Smooth muscle cell (in vitro differentiated cells): ENCODE measurements around the gene MARCHF10. TPM values are rescaled to one million over a fixed set of nuclear protein-coding genes. Genes with fewer than 3 reads are reported as not detected.
A peak's percentile ranks its signal among the peaks of the same experiment; 100 is the strongest.

Experiments used
- DNase-seq: peaks from one replicate; lab custom pipeline; 2025; ENCODE audit not compliant: unreplicated experiment; lab: John Stamatoyannopoulos, UW
- H2AFZ ChIP-seq: fragments of 200-600 bp; sonication (generic); 2 replicates; pipeline ENCODE4 v1.6.0; 2016; ENCODE audit warnings: antibody characterized with exemption, low read depth, mild to moderate bottlenecking
- H3F3A ChIP-seq: fragments of 200-600 bp; sonication (generic); 2 replicates; pipeline ENCODE4 v1.6.0; 2017; ENCODE audit warnings: antibody characterized with exemption, low read depth
- H3K27ac ChIP-seq: fragments of 200-600 bp; sonication (generic); 2 replicates; pipeline ENCODE4 v1.5.1; 2016; ENCODE audit warnings: low read depth, mild to moderate bottlenecking
- H3K27me3 ChIP-seq: fragments of 200-600 bp; sonication (generic); 2 replicates; pipeline ENCODE4 v1.6.1; 2016; ENCODE audit warnings: low read depth, mild to moderate bottlenecking
- H3K36me3 ChIP-seq: fragments of 200-600 bp; sonication (generic); 2 replicates; pipeline ENCODE4 v1.5.1; 2016; ENCODE audit warnings: low read depth
- H3K4me1 ChIP-seq: fragments of 200-600 bp; sonication (generic); 2 replicates; pipeline ENCODE4 v1.5.1; 2016; ENCODE audit warnings: low read depth
- H3K4me2 ChIP-seq: fragments of 200-600 bp; sonication (generic); 2 replicates; pipeline ENCODE4 v1.6.0; 2016; ENCODE audit warnings: mild to moderate bottlenecking
- H3K4me3 ChIP-seq: fragments of 200-600 bp; sonication (generic); 2 replicates; pipeline ENCODE4 v1.5.1; 2016; ENCODE audit warnings: mild to moderate bottlenecking
- H3K79me2 ChIP-seq: fragments of 200-600 bp; sonication (generic); 2 replicates; pipeline ENCODE4 v1.6.0; 2016; ENCODE audit warnings: low read depth, mild to moderate bottlenecking
- H3K9ac ChIP-seq: fragments of 200-600 bp; sonication (generic); 2 replicates; pipeline ENCODE4 v1.6.0; 2016; ENCODE audit warnings: low read depth
- H3K9me3 ChIP-seq: fragments of 200-600 bp; sonication (generic); replicated peaks from 2 replicates; pipeline ENCODE4 v1.5.1; 2016; ENCODE audit warnings: low read depth
- H4K20me1 ChIP-seq: fragments of 200-600 bp; sonication (generic); 2 replicates; pipeline ENCODE4 v1.6.0; 2016; ENCODE audit warnings: low read depth
- WGBS: methylation state at CpG from one replicate; pipeline ENCODE4 v1.1.7; 2016; ENCODE audit warnings: low lambda C conversion rate; 5-methylcytosine and 5-hydroxymethylcytosine counted together
- polyA plus RNA-seq: library from polyadenylated mRNA; unstranded; fragments of >200 nt; fragmentation: Nextera tagmentation; extraction: Ambion mirVana; gene quantifications from 2 replicates; pipeline ENCODE4 v1.2.1, GENCODE V29; 2016
- total RNA-seq: library from RNA; depleted of rRNA; stranded (reverse); fragments of >200 nt; gene quantifications from 2 replicates; pipeline ENCODE4 v1.2.3, GENCODE V29; 2014
- TF ChIP-seq, protein P1 (sequence below): fragments of 200-600 bp; sonication (generic); IDR thresholded peaks from 2 replicates; pipeline ENCODE4 v1.5.1; 2017; ENCODE audit warnings: borderline replicate concordance, mild to moderate bottlenecking, antibody characterized with exemption; ENCODE audit not compliant: insufficient read depth, poor library complexity, severe bottlenecking

The MARCHF10 gene
- total and polyA plus RNA-seq, 2 experiments from 2014 or later, result not detected

DNA sequence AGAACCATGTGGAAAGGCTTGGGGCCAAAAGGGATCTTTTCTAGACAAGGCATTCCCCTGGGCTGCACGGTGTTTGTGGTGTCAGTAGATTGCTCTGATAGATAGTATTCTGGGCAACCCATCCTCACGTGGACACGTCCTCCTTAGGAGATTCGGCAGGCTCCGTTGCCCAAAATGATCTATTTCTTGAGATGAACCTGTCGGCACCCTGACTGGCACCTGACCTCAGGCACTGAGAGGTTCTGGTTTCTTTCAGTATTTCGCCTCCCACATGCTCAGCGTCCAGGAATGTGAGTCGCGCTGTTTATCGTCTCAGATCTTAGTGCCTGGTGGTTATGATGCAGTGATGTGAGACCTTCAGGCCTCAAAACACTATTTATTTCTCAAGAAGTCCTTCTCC, 89.7 kb downstream of the MARCHF10 start:
- Histone ChIP-seq H3K9me3 (no peaks in the 10 kb centered on the region), H3K27ac (peak overlapping the region; percentile 86), H3K27me3 (no peaks in the 10 kb centered on the region), H3K4me2 (peak overlapping the region; percentile 52), H3K4me1 (peaks cover 3% of the 10 kb centered on the region), H4K20me1 (no peaks in the 10 kb centered on the region), H3K36me3 (no peaks in the 10 kb centered on the region), H2AFZ (no peak overlapping the region), H3K9ac (no peak overlapping the region), H3K4me3 (no peak overlapping the region), H3F3A (no peaks in the 10 kb centered on the region), H3K79me2 (no peaks in the 10 kb centered on the region)
- WGBS, result 30% methylated on average over 11 of the region's 11 CpGs
- TF ChIP-seq, protein P1, sequence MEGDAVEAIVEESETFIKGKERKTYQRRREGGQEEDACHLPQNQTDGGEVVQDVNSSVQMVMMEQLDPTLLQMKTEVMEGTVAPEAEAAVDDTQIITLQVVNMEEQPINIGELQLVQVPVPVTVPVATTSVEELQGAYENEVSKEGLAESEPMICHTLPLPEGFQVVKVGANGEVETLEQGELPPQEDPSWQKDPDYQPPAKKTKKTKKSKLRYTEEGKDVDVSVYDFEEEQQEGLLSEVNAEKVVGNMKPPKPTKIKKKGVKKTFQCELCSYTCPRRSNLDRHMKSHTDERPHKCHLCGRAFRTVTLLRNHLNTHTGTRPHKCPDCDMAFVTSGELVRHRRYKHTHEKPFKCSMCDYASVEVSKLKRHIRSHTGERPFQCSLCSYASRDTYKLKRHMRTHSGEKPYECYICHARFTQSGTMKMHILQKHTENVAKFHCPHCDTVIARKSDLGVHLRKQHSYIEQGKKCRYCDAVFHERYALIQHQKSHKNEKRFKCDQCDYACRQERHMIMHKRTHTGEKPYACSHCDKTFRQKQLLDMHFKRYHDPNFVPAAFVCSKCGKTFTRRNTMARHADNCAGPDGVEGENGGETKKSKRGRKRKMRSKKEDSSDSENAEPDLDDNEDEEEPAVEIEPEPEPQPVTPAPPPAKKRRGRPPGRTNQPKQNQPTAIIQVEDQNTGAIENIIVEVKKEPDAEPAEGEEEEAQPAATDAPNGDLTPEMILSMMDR, result no peak
- DNase-seq, result no peak

DNA sequence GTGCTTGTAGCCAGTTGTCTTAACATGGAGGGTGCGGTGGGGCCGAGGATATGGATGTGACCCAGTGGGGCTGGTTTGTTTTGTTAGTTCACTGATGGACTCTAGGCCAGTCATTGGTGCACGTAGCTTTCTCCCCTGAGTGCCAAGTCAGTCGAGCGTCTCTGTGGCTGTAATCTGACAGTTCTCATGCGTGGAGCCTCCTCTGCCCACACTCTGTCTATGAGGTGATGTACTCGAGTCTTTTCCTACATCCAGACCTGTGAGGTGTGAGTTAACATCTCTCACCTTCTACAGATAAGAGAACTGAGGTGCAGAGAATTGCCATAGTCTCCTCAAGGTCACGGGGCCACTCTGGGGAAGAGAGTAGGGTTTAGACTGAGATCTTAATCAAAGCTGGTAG, 90.2 kb downstream of the MARCHF10 start:
- Histone ChIP-seq H3K4me3 (no peak overlapping the region), H4K20me1 (no peaks in the 10 kb centered on the region), H2AFZ (no peak overlapping the region), H3K79me2 (no peaks in the 10 kb centered on the region), H3K36me3 (no peaks in the 10 kb centered on the region), H3K4me2 (no peak overlapping the region), H3K9me3 (no peaks in the 10 kb centered on the region), H3K27me3 (no peaks in the 10 kb centered on the region), H3K4me1 (peaks cover 3% of the 10 kb centered on the region), H3K27ac (no peak overlapping the region), H3F3A (no peaks in the 10 kb centered on the region), H3K9ac (no peak overlapping the region)
- 84% methylated on average over 8 of the region's 8 CpGs for WGBS
- no peak for DNase-seq
- TF ChIP-seq, protein P1, result no peak

DNA sequence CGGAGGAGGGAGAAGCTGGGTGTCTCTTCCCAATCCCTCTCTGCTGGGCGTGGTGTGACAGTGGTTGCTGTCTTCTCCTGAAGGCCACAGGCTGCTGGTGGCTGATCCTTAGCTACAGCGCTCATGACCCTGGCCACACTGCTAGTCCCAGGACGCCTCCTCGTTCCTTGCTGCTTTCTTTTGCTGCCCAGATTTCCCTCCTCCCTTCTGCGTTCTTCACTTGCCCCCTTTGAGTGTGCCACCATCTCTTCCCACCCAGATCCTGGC, 90.6 kb downstream of the MARCHF10 start:
- H4K20me1 ChIP-seq, result no peaks in the 10 kb centered on the region
- no peak overlapping the region for H3K27ac ChIP-seq
- H3K36me3 ChIP-seq, result no peaks in the 10 kb centered on the region
- no peaks in the 10 kb centered on the region for H3K79me2 ChIP-seq
- H3K4me2 ChIP-seq, result no peak overlapping the region
- no peak overlapping the region for H3K4me3 ChIP-seq
- H3F3A ChIP-seq, result no peaks in the 10 kb centered on the region
- H2AFZ ChIP-seq, result no peak overlapping the region
- 95% methylated on average over 6 of the region's 6 CpGs for WGBS
- no peak for DNase-seq
- no peaks in the 10 kb centered on the region for H3K9me3 ChIP-seq
- H3K27me3 ChIP-seq, result no peaks in the 10 kb centered on the region
- TF ChIP-seq, protein P1, result no peak
- H3K4me1 ChIP-seq, result peaks cover 3% of the 10 kb centered on the region
- no peak overlapping the region for H3K9ac ChIP-seq

DNA sequence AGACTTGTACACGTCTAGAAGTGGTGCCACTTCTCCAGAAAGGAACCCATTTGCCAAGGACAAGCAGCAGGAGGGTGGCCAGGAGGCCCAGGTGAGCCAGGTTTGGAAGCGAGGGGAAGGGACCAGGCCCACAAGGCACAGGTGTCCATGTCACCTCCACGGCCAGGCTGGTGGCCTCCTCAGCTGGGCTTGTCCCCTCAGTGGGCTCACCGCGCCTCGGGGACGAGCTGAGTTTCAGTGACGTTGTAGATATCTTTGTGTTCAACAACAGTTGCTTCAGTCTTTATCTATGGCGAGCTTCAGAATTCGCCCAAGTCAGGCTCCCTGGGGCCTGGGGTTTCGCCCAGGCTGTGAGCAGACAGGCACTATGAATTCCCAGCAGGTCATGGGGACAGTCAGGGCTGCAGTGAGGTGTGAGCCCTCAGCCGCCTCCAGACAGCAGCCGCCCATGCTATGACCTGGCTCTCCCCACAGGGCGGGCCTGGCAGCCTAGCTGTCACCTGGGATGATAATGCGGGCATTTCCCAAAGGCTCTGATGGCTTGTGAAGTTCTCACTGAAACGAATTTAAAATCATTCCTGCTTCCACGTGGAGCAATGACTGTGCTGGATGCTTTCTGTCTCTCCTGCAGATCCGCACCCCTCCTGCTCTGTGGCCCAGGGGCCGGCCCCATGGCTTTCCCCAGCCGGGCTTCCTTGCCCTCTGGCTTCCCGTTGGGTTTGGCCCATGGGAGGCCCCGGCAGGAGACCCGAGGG, 91.1 kb downstream of the MARCHF10 start:
- Histone ChIP-seq H2AFZ (no peak overlapping the region), H3K4me3 (no peak overlapping the region), H3K4me2 (no peak overlapping the region), H3K27ac (no peak overlapping the region), H3K4me1 (peaks cover 3% of the 10 kb centered on the region), H3K9ac (no peak overlapping the region), H3F3A (no peaks in the 10 kb centered on the region), H3K36me3 (no peaks in the 10 kb centered on the region), H4K20me1 (no peaks in the 10 kb centered on the region), H3K9me3 (no peaks in the 10 kb centered on the region), H3K27me3 (no peaks in the 10 kb centered on the region), H3K79me2 (no peaks in the 10 kb centered on the region)
- TF ChIP-seq, protein P1, result no peak
- 89% methylated on average over 23 of the region's 23 CpGs for WGBS
- DNase-seq, result no peak
